H9 (cell line): ENCODE data around the gene LDLRAP1. TPM values are rescaled to one million over a fixed set of nuclear protein-coding genes. Genes with fewer than 3 reads are reported as not detected.
A peak's percentile ranks its signal among the peaks of the same experiment; 100 is the strongest.

Experiments
- DNase-seq: peaks from one replicate; pipeline ENCODE4 v3.0.0-alpha.2; 2017
- H2AFZ ChIP-seq: one replicate; pipeline ENCODE4 v1.6.1; 2013; ENCODE audit warnings: mild to moderate bottlenecking, low read length, control low read depth, moderate library complexity
- H2AK5ac ChIP-seq: 2 replicates; pipeline ENCODE4 v1.6.1; 2013; ENCODE audit warnings: low read length, control low read depth, mixed read lengths; ENCODE audit not compliant: insufficient read length
- H2BK120ac ChIP-seq: one replicate; pipeline ENCODE4 v1.6.1; 2013; ENCODE audit warnings: low read depth, mild to moderate bottlenecking, low read length, control low read depth, inconsistent platforms; ENCODE audit not compliant: poor library complexity, severe bottlenecking
- H2BK12ac ChIP-seq: 2 replicates; pipeline ENCODE4 v1.6.1; 2013; ENCODE audit warnings: low read length, control low read depth, mixed read lengths, low read depth; ENCODE audit not compliant: insufficient read length
- H2BK15ac ChIP-seq: 2 replicates; pipeline ENCODE4 v1.6.1; 2013; ENCODE audit warnings: low read depth, low read length, control low read depth
- H2BK20ac ChIP-seq: one replicate; pipeline ENCODE4 v1.6.1; 2013; ENCODE audit warnings: low read depth, mild to moderate bottlenecking, low read length, control low read depth, inconsistent platforms; ENCODE audit not compliant: poor library complexity, severe bottlenecking
- H2BK5ac ChIP-seq: 2 replicates; pipeline ENCODE4 v1.6.1; 2013; ENCODE audit warnings: low read length, control low read depth, mixed read lengths; ENCODE audit not compliant: insufficient read length
- H3K14ac ChIP-seq: 2 replicates; pipeline ENCODE4 v1.6.1; 2013; ENCODE audit warnings: low read length, control low read depth; ENCODE audit not compliant: insufficient read depth
- H3K18ac ChIP-seq: 2 replicates; pipeline ENCODE4 v1.6.1; 2013; ENCODE audit warnings: low read depth, mild to moderate bottlenecking, mixed read lengths, low read length, control low read depth; ENCODE audit not compliant: insufficient read length
- H3K23ac ChIP-seq: 2 replicates; pipeline ENCODE4 v1.6.1; 2013; ENCODE audit warnings: low read length, control low read depth, mixed read lengths, low read depth; ENCODE audit not compliant: insufficient read length
- H3K23me2 ChIP-seq: 2 replicates; pipeline ENCODE4 v1.6.1; 2013; ENCODE audit warnings: low read depth, mild to moderate bottlenecking, mixed read lengths, low read length, control low read depth; ENCODE audit not compliant: insufficient read length, poor library complexity, severe bottlenecking
- H3K27ac ChIP-seq: 2 replicates; pipeline ENCODE4 v1.5.1; 2013; ENCODE audit warnings: low read length, control low read depth, mixed read lengths, low read depth; ENCODE audit not compliant: insufficient read length
- H3K27me3 ChIP-seq: 2 replicates; pipeline ENCODE4 v1.6.1; 2013; ENCODE audit warnings: low read length, control low read depth, inconsistent platforms; ENCODE audit not compliant: insufficient read depth
- H3K4ac ChIP-seq: 2 replicates; pipeline ENCODE4 v1.6.1; 2013; ENCODE audit warnings: low read depth, mild to moderate bottlenecking, control low read depth, inconsistent platforms, low read length, moderate library complexity
- H3K4me1 ChIP-seq: 2 replicates; pipeline ENCODE4 v1.6.1; 2013; ENCODE audit warnings: low read length, control low read depth, inconsistent platforms; ENCODE audit not compliant: insufficient read depth
- H3K4me2 ChIP-seq: 2 replicates; pipeline ENCODE4 v1.6.1; 2013; ENCODE audit warnings: low read length, control low read depth, mixed read lengths; ENCODE audit not compliant: insufficient read length, insufficient read depth
- H3K56ac ChIP-seq: 2 replicates; pipeline ENCODE4 v1.6.1; 2013; ENCODE audit warnings: low read depth, mild to moderate bottlenecking, mixed read lengths, low read length, control low read depth; ENCODE audit not compliant: insufficient read length
- H3K79me1 ChIP-seq: 2 replicates; pipeline ENCODE4 v1.6.1; 2013; ENCODE audit warnings: low read depth, mild to moderate bottlenecking, moderate library complexity, low read length, control low read depth, inconsistent platforms; ENCODE audit not compliant: insufficient read depth, poor library complexity, severe bottlenecking
- H3K79me2 ChIP-seq: 2 replicates; pipeline ENCODE4 v1.6.1; 2013; ENCODE audit warnings: low read length, control low read depth, inconsistent platforms; ENCODE audit not compliant: insufficient read depth
- H3K9ac ChIP-seq: 2 replicates; pipeline ENCODE4 v1.6.1; 2013; ENCODE audit warnings: low read length, control low read depth, mixed read lengths; ENCODE audit not compliant: insufficient read length; ENCODE audit errors: extremely low read depth
- H3K9me3 ChIP-seq: one replicate; pipeline ENCODE4 v1.6.1; 2013; ENCODE audit warnings: low read depth, low read length, inconsistent platforms; ENCODE audit not compliant: control insufficient read depth
- H3T11ph ChIP-seq: one replicate; pipeline ENCODE4 v1.6.1; 2013; ENCODE audit warnings: mild to moderate bottlenecking, low read length, control low read depth, inconsistent platforms
- H4K20me1 ChIP-seq: one replicate; pipeline ENCODE4 v1.6.1; 2013; ENCODE audit not compliant: control insufficient read depth, insufficient read length, insufficient read depth
- H4K5ac ChIP-seq: 2 replicates; pipeline ENCODE4 v1.6.1; 2013; ENCODE audit warnings: low read depth, mild to moderate bottlenecking, mixed read lengths, low read length, control low read depth; ENCODE audit not compliant: insufficient read length
- H4K8ac ChIP-seq: replicated peaks from 2 replicates; pipeline ENCODE4 v1.6.1; 2013; ENCODE audit warnings: low read length, control low read depth, mixed read lengths, low read depth; ENCODE audit not compliant: insufficient read length
- H4K91ac ChIP-seq: 2 replicates; pipeline ENCODE4 v1.6.1; 2013; ENCODE audit warnings: low read depth, mild to moderate bottlenecking, moderate library complexity, mixed read lengths, low read length, control low read depth; ENCODE audit not compliant: insufficient read length
- H3K27ac Mint-ChIP-seq, 3 experiments: 2 replicates in 2 of 3; 3 replicates in 1 of 3; pipeline ENCODE4 v1.8.0; 2020 to 2021; ENCODE audit warnings: mixed read lengths in 3 of 3, mild to moderate bottlenecking in 1 of 3, moderate library complexity in 1 of 3
- H3K27me3 Mint-ChIP-seq: 2 replicates; pipeline ENCODE4 v1.8.0; 2021; ENCODE audit warnings: low read depth, mild to moderate bottlenecking, moderate library complexity, mixed read lengths
- H3K36me3 Mint-ChIP-seq, 3 experiments: 2 replicates in 2 of 3; 3 replicates in 1 of 3; pipeline ENCODE4 v1.8.0; 2020 to 2021; ENCODE audit warnings: low read depth in 3 of 3, mixed read lengths in 3 of 3; ENCODE audit not compliant: insufficient read depth in 1 of 3
- H3K4me1 Mint-ChIP-seq, 2 experiments: 2 replicates each; pipeline ENCODE4 v1.8.0; 2020; ENCODE audit warnings: mixed read lengths in 2 of 2
- H3K4me3 Mint-ChIP-seq, 2 experiments: 2 replicates in 1 of 2; 3 replicates in 1 of 2; pipeline ENCODE4 v1.8.0; 2020 to 2021; ENCODE audit warnings: mild to moderate bottlenecking in 2 of 2, mixed read lengths in 2 of 2, moderate library complexity in 1 of 2
- H3K9me3 Mint-ChIP-seq, 2 experiments: 2 replicates in 1 of 2; 3 replicates in 1 of 2; pipeline ENCODE4 v1.8.0; 2020; ENCODE audit warnings: mild to moderate bottlenecking in 2 of 2, mixed read lengths in 2 of 2, moderate library complexity in 1 of 2
- CTCF ChIP-seq: fragments of 200-600 bp; sonication (generic); conservative IDR thresholded peaks from 3 replicates; pipeline ENCODE4 v1.8.0; 2021; ENCODE audit warnings: antibody characterized with exemption, mild to moderate bottlenecking
- WGBS: extraction: QIAGEN DNeasy Blood & Tissue Kit; methylation state at CpG from one replicate; pipeline ENCODE4 v1.1.7; 2013; ENCODE audit warnings: missing lambda C conversion rate, low lambda C conversion rate, mixed read lengths; ENCODE audit not compliant: insufficient read length; ENCODE audit errors: extremely low coverage; 5-methylcytosine and 5-hydroxymethylcytosine counted together
- total RNA-seq: library from RNA; stranded (reverse); gene quantifications from 2 replicates; pipeline ENCODE4 v1.2.1, GENCODE V29; 2021

LDLRAP1 gene
- total RNA-seq, 1 experiment from 2014 or later: 15.7 TPM

- H2AK5ac ChIP-seq: no peak overlapping the region
- no peak overlapping the region for H3K23ac ChIP-seq
- no peak overlapping the region for H3T11ph ChIP-seq
- H2BK12ac ChIP-seq: no peak overlapping the region
- H3K27me3 ChIP-seq: no peaks in the 10 kb centered on the region
- H3K79me1 ChIP-seq: no peaks in the 10 kb centered on the region
- no peaks in the 10 kb centered on the region for H3K9me3 ChIP-seq
- no peaks in the 10 kb centered on the region for H3K9me3 Mint-ChIP-seq
- no peak overlapping the region for H2BK5ac ChIP-seq
- H2AFZ ChIP-seq: no peak overlapping the region
- H3K4me1 ChIP-seq: no peaks in the 10 kb centered on the region
- no peak overlapping the region for H2BK20ac ChIP-seq
- H4K8ac ChIP-seq: no peak overlapping the region
- no peaks in the 10 kb centered on the region for H3K27me3 Mint-ChIP-seq
- no CpG with 5 or more reads among the region's 3 CpGs for WGBS
- peak overlapping the region in 1 of 3 experiments; percentile 62; a peak in 2 of 7 replicates for H3K27ac Mint-ChIP-seq
- H3K4me1 Mint-ChIP-seq: peaks cover 4 to 5% of the 10 kb centered on the region in 2 experiments
- no peak overlapping the region for H3K4me2 ChIP-seq
- DNase-seq: no peak
- H3K14ac ChIP-seq: no peak overlapping the region
- H3K56ac ChIP-seq: no peak overlapping the region
- no peaks in the 10 kb centered on the region for H3K79me2 ChIP-seq
- H4K5ac ChIP-seq: no peak overlapping the region
- no peaks in the 10 kb centered on the region for H4K20me1 ChIP-seq
- H3K36me3 Mint-ChIP-seq: peaks cover 0 to 5% (median 3%) of the 10 kb centered on the region in 3 experiments; a peak in 2 of 7 replicates
- H4K91ac ChIP-seq: no peak overlapping the region
- TF ChIP-seq CTCF: no peak
- H3K4me3 Mint-ChIP-seq: no peak overlapping the region
- no peak overlapping the region for H3K27ac ChIP-seq
- H3K23me2 ChIP-seq: no peaks in the 10 kb centered on the region
- H2BK120ac ChIP-seq: no peak overlapping the region
- no peak overlapping the region for H2BK15ac ChIP-seq
- no peak overlapping the region for H3K4ac ChIP-seq
- no peak overlapping the region for H3K9ac ChIP-seq
- H3K18ac ChIP-seq: no peak overlapping the region
Measured at GRCh38 chr1:25550683-25551310, 7.4 kb downstream of the LDLRAP1 start.
